Activated CD4-positive, alpha-beta T cell treated with anti-CD3 and anti-CD28 coated beads, Interleukin-2, amount 50 U/mL, for 4 hours (primary cell): ENCODE results near the gene MPRIP.
"Not testable (repeated sequence)": the region's sequence is repeated elsewhere in the genome, so short reads cannot be mapped to it uniquely, and the experiment has no call there.

Source experiments
- DNase-seq, 2 experiments: peaks; one replicate each; pipeline ENCODE4 v3.0.0-alpha.2; 2020

Gene MPRIP

DNA sequence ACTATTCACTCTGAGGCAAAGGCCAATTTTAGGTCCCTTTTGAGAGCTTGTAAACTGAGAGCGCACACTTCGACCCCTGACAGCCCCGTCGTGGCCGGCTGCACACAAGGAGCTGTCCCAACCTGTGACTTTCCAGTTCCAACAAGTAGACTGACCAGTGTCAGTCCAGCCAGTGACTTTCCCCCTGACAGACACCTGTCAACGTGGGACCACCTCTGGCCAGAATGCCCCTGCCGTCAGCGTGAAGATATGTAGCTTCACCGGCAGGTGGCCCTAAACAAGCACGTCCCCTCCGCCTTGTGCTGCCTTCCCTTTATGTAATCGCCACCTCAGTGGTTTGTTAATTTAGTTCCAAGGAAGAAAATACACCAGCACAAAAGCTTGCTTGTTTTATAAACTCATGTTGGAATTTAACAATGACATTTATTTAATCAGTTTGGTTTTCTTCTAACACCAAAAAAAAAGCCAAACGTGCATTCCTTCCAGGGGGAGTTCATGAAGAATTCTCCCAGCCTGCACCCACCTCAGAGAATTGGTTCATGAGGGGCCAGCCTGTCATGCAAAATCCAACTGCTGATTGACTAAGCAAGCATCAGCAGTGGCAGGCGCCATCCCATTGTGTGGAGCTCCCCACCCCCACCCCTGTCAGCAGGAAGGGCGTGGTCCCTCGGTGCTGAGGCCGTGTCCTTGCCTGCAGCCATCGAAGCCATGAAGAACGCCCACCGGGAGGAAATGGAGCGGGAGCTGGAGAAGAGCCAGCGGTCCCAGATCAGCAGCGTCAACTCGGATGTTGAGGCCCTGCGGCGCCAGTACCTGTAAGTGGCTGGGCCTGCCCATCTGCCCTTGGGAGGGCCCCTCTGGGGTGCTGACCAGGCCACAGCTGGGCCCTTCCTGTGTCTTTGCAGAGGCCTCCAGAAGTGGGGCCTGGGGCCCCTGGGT, 130.0 kb downstream of the MPRIP start:
- no peak for DNase-seq

DNA sequence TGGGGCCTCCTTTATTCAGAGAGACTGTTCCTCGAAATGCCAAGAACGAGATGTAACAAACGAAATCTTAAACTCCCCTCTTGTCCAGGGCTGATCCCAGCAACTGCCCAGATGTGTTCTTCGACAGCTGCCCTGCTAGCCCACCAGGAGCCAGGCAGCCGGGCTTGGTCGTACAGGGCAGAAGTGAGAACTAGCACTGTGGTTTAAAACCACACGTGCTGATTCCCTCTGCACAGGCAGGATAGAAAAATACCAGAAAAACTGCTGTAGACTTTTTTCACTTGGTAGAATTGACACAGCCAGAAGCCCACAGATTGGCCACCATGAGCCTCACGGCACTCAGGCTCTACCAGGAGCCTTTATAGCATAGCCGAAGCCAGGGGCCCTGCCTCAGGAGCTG, 130.7 kb downstream of the MPRIP start:
- no peak for DNase-seq

DNA sequence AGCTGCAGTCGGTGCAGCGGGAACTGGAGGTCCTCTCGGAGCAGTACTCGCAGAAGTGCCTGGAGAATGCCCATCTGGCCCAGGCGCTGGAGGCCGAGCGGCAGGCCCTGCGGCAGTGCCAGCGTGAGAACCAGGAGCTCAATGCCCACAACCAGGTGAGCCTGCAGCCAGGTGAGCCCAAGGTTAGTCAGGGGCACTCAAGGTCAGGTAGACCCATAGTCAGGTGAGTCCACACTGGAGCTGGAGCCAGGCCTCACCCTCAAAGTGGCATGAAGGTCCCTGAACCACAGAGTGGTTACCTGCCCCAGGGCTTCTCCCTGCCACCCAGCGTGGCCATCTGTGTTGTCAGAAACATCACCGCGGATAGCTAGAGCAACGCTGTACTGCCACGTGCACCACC, 131.7 kb downstream of the MPRIP start:
- DNase-seq: no peak

DNA sequence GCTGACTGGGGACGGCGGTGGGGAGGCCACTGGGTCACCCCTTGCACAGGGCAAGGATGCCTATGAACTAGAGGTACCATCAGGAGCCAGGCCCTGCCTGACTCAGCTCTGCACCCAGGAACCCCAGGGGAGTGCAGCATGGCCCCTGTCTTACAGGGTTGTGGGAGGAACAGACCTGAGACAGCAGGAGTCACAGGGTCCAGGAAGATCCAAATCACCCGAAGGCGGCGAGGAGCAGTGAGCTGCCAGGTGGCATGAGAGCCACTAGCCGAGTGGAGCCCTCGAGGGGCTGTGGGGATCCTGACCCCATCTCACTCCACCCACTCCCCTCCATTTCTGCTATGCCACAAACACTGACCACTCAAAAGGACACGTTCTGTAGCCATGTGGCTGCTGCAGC, 133.1 kb downstream of the MPRIP start:
- DNase-seq: no peak

DNA sequence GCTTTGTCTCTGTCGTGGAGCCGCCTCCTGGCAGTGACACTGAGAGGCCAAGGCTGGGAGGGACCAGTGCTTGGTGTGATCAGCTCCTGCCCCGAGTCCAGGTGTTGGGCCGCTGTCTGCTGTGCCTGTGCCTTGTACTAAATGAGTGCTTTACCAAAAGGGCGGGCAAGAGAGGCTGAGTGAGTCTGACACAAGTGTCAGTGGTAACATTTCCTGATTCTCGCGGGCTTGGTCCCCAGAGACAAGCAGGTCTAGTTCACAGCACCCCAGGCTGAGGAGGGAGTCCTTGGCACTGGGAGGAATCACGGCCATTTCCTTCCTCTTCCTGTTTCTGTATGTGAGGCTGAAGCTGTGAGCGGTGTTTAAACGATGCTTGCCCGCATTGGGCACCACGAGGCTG, 133.7 kb downstream of the MPRIP start:
- no peak for DNase-seq

DNA sequence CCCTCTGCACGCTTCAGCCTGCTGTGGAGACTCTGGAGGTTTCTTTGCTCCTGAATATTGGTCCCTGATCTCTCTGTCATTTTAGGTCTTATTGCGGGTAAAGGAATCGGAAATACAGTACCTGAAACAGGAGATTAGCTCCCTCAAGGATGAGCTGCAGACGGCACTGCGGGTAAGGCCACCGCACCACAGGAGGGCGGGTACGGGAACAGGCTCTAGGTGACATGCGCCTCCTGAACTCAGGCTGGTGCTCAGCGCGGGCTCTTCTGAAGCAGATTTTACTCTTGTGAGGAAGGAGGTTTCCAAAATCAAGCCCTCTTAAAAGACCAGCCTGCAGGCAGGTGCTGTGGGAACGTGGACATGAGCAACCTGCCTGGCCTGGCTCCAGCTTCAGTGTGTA, 134.1 kb downstream of the MPRIP start:
- DNase-seq: peak; percentile 22 to 29

DNA sequence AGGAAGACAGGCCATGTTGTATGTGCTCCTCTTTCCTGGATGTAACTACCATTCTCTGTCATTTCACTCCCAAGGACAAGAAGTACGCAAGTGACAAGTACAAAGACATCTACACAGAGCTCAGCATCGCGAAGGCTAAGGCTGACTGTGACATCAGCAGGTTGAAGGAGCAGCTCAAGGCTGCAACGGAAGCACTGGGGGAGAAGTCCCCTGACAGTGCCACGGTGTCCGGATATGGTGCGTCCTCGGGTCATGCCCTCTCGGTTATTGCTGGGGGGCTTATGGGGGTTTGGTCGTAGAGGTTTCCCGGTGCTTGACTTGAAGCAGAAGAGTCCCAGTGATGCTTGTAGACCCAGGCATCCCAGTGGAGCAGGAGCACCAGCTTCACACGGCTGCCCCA, 134.9 kb downstream of the MPRIP start:
- DNase-seq: no peak

DNA sequence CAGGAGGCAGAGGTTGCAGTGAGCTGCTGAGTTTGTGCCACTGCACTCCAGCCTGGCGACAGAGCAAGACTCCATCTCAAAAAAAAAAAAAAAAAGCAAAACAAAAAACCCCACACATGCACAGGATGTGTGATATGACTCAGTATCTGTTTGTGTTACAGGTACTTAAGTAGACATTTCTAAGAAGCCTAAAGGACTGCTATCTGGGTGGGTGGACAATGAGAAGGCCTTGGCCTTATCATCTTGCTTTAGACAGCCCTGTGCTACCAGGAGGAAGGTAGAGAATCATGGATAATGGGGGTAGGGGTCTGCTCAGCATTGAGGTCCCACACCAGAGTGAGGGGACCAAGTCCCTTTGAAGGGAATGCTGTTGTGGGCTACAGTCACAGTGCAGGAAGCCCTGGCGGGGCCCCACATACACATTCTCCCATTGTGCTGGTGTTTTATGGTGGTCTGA, 137.1 kb downstream of the MPRIP start:
- no peak for DNase-seq

DNA sequence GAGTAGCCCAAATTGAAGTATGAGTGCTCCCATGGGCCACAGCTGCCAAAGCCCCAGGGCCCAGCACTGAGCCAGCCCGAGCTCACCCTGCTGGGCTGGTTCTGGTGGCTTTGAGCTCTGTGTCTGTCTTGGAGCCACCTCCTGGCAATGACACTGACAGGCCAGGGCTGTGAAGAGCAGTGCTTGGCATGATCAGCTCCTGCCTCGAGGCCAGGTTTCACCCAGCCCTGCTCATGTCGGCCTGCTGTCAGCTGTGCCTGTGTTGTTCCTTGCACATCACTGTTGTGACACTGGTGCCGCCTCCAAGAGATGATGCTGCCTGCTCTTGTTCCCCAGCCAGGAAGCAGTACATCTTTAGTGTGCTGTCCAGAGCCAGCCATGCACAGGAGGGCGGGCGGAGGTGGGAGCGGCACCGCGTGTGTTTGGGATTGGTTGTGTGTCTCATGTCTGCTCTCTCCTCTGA, 137.9 kb downstream of the MPRIP start:
- DNase-seq: no peak

DNA sequence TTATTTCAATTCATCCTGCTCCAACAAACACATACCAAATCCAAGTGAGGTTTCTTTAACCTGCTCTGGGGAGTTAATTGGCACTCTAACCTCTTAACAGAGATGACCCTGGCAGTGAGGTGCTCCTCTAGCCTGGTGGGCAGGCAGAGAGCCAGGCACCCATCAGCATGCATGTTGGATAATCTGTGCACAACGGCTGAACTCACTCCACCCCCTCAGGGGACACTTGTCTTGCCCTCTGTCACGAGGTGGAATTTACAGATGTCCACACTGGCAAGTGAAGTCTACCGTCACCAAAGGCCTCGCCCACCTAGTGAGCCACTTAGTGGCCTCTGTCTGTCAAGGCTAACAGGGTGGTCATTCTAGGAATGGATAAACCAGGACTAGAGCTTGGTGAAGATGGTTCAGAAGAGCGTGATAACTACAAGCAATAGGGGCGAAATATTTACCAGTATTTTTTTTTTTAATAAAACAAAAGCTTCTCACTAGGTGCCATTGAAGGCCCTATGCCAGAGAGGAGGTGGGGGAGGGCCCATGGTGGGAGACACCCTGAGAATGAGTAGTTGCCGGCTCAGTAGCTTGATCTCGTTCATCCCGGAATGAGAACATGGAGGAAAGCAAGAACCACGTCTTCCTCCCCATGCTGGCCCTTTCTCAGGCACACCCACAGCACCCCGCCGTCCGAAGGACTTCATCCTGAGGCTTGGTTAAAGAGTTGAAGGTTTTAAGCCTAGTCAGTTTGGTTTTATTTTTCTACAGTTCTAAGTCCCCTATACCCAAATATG, 138.7 kb downstream of the MPRIP start:
- DNase-seq: no peak

DNA sequence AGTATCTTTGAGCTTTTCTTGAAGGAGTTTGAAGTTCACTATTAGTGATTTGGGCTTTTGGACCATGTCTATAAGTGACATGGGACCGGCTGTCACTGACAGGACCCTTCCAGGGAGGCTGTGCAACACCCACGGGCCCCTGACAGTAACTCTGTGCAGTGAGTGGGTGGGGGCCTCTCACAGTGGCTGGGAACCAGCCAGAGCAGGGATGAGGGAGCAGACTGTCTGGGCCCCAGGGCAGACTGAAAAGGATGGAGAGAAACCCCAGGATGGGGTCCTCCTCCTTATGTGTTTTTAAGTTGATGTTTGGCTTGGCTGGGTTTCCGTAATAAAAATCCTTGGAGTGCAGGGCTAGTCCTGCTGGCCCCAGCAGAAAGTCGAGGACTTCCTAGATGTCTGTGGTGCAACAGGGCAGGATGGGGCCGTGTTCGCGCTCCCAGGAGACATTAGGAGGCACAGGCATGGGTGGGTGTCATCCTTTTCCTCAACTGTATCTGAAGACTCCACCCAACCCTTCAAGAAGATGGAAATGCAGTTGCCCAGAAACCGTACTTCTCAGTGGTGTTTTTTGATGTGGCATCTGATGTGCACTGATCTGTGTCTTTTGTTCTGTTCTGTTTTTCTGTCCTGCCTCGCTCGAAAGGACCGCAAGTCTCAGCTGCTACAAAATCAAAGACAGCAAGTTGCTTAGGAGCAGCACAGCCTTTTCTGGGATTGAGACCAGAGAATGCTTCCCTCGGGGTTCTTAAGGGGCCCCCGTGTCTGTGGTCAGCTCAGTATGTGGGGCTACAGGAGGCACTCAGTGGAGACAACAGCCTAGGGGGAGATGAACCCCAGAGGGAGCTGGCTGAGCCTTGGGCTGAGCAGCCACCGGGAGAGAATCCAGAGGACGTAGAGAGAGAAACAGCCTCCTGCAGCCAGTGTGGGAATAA, 139.7 kb downstream of the MPRIP start:
- DNase-seq: peak in 1 of 2 experiments; percentile 45

DNA sequence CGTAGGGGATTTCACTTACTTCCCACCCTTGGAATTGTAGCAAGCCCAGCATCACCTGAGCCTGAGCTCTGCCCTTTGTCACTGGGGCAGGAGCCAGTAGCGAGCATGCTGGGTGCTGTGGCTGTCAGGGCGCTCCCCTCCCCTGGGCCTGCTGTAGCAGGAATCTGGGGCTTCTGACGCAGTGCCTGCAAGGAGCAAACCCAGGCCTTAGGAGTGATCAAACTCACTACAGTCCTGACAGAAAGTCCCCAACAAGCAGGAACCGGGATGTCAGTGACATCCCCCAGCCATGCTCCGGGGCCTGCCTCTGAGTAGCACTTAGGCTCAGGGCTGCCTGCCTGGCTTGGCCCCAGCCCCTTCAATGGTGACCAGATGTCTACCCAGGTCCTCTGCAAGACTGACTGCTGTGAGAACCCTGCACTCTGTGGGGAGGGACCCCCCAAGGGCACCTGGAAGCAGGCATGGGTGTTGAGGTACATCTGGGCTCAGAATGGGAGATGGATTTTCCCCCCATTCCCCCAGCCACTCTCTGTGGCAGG, 140.4 kb downstream of the MPRIP start:
- DNase-seq: no peak

DNA sequence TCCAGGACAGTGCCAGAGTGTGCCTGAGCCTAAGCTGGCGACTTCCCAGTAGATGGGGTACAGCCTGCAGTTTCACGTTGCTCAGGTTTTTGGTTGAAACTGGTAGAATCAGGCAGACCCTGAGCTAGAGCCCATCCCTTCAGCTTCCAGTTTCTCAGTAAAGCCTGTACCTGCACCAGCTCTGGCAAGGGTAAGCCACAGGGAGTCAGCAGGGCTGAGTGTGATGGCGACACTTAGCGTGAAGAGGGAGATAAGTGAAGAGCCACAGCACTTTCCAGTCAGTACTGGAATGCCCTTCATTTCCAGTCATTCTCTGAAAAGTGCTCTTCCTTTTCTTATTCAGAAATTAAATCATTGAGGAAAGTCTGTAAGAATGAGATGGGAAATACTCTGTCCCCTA, 141.5 kb downstream of the MPRIP start:
- DNase-seq: no peak

DNA sequence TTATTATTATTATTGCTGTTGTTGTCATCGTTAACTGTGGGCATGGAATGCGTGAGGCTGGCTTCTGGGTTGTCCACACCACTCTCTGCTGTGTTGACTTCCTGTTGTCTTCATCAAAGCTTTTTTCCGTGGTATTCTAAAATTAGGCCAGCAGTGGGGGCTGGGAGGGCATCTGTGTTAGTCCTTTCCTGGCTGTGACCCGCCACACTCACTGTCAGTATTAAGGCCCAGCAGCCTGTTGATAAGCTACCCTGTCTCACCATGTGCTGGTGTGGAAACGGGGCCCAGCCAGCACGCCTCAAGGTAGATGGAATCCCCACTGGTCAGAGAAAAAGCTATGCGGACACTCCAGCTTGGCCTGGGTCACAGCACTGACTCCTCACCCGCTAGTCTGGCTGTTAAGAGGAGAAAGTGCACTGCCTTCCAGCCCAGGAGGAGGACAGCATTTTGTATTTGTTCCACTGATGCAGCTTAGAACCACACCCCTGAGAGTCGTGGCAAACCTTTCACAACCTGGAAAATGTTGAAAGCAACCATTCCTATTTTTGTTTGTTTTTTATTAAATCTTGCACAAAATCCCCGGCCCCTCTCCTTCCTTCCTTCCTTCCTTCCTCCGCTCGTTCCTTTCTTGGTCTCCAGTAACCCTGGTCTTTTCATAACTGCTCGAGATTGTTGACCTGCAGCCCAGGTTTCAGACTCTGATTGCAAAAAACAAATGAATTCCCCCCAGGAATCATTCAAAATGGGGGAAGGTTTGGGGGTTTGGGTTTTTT, 142.9 kb downstream of the MPRIP start:
- DNase-seq: not testable (repeated sequence)

DNA sequence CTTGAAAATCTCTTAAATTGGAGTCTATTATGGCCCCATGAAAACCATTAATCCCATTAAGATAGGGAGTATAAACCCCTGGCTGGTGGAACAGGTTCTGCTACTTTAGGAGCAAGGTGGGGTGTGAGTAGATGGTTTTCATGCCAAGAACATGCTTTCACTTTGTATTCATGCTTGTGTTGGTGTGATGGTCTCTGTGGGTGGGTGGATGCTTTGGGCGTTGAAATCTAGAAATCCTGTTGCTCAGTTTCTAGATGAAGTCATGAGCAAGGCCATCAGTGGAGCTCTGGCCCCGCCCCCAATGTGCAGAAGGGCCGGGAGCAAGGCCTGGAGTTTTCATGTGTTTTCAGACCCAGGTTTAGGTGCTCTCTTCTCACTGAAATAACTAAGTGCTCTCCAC, 143.8 kb downstream of the MPRIP start:
- peak in 1 of 2 experiments; percentile 23 for DNase-seq

DNA sequence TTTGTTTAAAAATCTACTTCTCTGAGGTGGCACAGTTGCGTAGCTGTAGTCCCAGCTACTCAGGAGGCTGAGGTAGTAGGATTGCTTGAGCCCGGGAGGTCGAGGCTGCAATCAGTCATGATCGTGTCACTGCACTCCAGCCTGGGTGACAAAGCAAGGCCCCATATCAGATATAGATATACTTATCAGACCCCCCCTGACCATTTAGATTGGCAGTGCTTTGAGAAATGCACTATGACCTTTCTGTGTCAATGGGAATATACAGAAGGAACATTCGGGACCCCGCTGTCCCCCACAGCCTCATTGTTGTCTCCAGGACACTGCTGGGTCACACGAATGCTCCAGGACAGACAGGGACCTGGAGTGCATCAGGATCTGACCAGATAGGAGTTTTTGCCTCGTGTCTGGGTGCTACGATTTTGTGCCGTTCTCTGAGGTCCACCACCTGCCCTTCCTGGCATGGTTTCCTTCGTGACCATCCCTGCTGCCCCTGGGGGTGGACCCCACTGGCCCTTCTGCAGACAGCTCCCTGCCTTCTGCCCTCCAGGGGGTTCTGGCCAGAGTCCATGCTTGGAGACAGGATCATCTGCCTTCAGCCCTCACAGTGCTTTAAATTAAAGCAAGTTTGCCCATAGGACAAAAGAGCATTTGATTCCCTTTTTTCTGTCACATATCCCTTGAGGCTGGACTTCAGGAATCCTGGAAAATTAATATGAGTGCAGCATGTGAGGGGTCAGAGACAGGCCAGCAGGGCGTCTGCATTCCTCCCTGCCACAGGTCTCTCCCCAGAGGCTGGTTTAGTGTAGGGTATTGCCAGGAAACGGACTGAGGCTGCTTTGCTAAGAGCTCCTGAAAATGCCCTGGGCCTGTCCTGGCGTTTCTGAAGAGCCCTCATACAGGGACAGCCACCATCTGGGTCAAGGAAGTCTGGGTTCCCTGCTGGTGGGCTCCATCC, 144.6 kb downstream of the MPRIP start:
- DNase-seq: no peak

DNA sequence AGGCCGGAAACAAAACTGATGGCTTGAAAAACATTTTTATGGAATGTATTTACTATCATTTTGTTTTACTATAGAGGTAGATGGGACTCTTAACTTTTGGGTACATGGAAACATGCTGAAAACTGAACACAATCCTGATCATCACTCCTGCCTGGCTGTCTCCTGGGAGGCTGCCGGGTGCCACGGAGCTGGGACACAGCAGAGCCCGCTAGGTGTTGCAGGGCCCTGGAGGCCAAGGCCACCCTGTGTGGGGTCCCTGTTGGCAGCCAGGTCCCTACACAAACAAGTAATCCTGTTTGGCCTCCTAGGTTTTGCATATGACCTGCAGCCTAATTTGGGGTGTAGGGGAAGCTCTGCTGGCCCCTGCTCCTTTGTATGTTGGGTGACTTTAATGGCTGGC, 146.3 kb downstream of the MPRIP start:
- DNase-seq: no peak

DNA sequence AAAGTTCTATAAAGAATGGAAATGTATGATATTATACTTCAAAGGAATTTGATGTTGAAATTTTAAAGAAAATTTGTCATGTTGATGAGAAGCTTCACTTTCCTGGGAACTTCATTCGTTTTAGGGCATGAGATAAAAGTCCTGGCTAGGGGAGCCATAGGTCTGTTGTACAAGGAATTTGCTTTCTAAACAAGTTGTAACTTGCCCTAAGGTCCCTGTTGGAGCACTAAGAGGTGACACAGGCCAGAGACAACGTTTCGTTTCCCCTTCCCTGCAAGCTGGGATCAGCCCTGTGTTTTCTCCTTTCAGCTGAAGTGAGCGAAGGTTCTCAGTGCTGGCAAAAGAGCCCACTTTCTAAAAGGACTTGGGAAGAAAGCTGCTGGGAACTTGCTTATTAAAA, 147.3 kb downstream of the MPRIP start:
- DNase-seq: no peak

DNA sequence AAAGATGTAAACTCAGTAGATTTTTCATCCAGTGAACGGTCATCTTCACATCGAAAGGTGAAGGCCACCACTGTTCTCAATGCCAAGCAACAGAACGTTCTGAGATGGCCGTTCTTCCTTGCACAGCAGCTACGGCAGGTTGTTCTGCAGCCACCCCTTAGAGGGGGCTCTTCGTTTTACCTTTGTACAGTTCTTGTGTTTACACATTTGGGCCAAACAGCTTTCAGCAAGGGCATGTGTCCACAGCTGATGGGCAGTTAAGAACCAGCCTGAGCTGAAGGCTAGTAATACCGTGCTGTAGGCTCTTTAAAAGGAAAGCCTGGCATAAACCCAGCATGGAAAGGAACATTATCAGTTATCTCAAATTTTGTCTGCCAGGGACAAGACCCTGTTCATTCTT, 147.9 kb downstream of the MPRIP start:
- DNase-seq: no peak

DNA sequence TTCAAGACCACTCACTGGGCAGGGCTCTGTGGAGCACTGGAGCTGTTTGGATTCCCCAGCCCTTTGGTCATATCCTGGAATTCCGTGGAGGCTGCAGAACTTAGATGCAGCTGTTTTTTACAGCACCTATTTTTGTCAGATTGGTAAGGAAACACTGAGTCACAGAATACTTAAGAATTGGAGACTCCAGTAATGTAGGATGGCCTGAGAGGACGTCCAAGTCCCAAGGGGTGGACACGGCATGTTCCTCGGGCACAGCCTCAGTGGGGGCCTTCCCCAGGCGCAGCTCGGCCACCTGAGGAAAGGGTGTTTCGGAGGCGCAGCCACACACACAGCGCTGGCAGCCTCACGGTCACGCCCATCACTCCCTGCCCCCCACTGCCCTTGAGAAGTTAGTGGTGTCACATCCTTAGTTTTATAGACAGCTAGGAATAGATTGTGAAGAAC, 149.1 kb downstream of the MPRIP start:
- no peak for DNase-seq
